ENCODE data around the gene FAM8A1.

DNA sequence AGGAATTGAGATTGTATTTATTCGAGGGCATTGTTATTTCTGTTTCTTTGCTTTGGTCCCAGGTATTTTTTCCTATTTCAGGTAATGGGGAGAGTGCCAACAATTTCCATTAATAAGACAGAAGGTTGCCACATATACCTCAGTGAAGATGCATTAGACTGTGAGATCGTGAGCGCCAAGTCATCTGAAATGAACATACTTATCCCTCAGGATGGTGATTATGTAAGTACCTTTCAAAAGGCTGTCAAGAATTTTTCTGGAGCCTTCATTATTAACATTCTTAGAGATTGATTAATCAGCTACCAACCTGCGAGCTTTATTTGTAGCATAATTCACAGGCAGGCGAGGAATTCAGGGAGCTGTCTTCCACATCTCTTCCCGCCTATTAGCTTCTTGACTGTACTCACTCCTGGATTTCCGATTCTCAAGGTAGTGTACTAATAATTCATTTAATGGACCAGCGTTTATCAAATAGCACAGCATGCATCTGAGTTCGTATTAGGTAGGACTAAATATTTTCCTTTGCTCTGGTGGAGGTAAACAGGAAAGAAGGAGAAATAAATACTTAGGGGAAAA lies 48.6 kb upstream of the FAM8A1 start:
- TF ChIP-seq, protein P1, sequence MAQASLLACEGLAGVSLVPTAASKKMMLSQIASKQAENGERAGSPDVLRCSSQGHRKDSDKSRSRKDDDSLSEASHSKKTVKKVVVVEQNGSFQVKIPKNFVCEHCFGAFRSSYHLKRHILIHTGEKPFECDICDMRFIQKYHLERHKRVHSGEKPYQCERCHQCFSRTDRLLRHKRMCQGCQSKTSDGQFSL (CRISPR knock-in tag; IDR thresholded peaks at IDR 0.05): no peak
- TF ChIP-seq, protein P1 (tag; IDR thresholded peaks at IDR 0.05): no peak
- no peak for TF ChIP-seq CAMTA2 (CRISPR knock-in tag; conservative IDR thresholded peaks at IDR 0.05)

Data from K562 (cell line).